PC-3 (cell line): ENCODE measurements around the gene VARS2. TPM values are rescaled to one million over a fixed set of nuclear protein-coding genes. Genes with fewer than 3 reads are reported as not detected.

Experiments used
- ATAC-seq: fragments of 200-7000 bp; cut with Tn5 transposase; 2 replicates; pipeline ENCODE4 v1.9.1; 2020; ENCODE audit warnings: mild to moderate bottlenecking, moderate library complexity
- BruUV-seq: library from RNA; stranded (reverse); fragments of 400-500 nt; replicated peaks from 2 replicates; lab custom pipeline; 2021; lab: Mats Ljungman, UMichigan
- CTCF ChIA-PET: fragments of 300-600 bp; sonication (Branson Sonifier 250); formaldehyde crosslinking; loops from one replicate; lab custom pipeline; 2022; ENCODE audit warnings: antibody characterized with exemption; lab: Charles Lee
- POLR2A ChIA-PET: fragments of 300-600 bp; sonication (Branson Sonifier 250); formaldehyde crosslinking; loops from one replicate; lab custom pipeline; 2022; ENCODE audit warnings: antibody characterized with exemption; ENCODE audit not compliant: unreplicated experiment; lab: Charles Lee
- DNase-seq: peaks from one replicate; pipeline ENCODE4 v3.0.0-alpha.2; 2015
- H2AFZ ChIP-seq: fragments of 300-600 bp; sonication (generic); 2 replicates; pipeline ENCODE4 v1.6.0; 2016; ENCODE audit warnings: antibody characterized with exemption, low read length
- H3F3A ChIP-seq: fragments of 300-600 bp; sonication (generic); one replicate; pipeline ENCODE4 v1.6.0; 2017; ENCODE audit warnings: antibody characterized with exemption, low read length, control low read depth, mild to moderate bottlenecking; ENCODE audit not compliant: unreplicated experiment
- H3K27ac ChIP-seq: fragments of 300-600 bp; sonication (generic); 2 replicates; pipeline ENCODE4 v1.5.1; 2016; ENCODE audit warnings: mild to moderate bottlenecking, low read length
- H3K27me3 ChIP-seq: fragments of 300-600 bp; sonication (generic); 2 replicates; pipeline ENCODE4 v1.6.1; 2016; ENCODE audit warnings: low read length, mixed read lengths
- H3K36me3 ChIP-seq: fragments of 300-600 bp; sonication (generic); 2 replicates; pipeline ENCODE4 v1.6.1; 2016; ENCODE audit warnings: low read depth, mixed run types, low read length, mixed read lengths
- H3K4me1 ChIP-seq: fragments of 300-600 bp; sonication (generic); 2 replicates; pipeline ENCODE4 v1.5.1; 2016; ENCODE audit warnings: low read length; ENCODE audit not compliant: insufficient read depth
- H3K4me2 ChIP-seq: fragments of 300-600 bp; sonication (generic); 2 replicates; pipeline ENCODE4 v1.6.0; 2016; ENCODE audit warnings: low read length
- H3K4me3 ChIP-seq: fragments of 300-600 bp; sonication (generic); 2 replicates; pipeline ENCODE4 v1.5.1; 2016; ENCODE audit warnings: mild to moderate bottlenecking, low read length, mixed read lengths
- H3K79me2 ChIP-seq: fragments of 300-600 bp; sonication (generic); 2 replicates; pipeline ENCODE4 v1.6.1; 2017; ENCODE audit warnings: low read length, mixed read lengths
- H3K9ac ChIP-seq: fragments of 300-600 bp; sonication (generic); 2 replicates; pipeline ENCODE4 v1.6.0; 2016; ENCODE audit warnings: mild to moderate bottlenecking, low read length
- H3K9me2 ChIP-seq: fragments of 300-600 bp; sonication (generic); replicated peaks from 2 replicates; pipeline ENCODE4 v1.6.1; 2016; ENCODE audit warnings: mixed run types, low read length, mixed read lengths
- H3K9me3 ChIP-seq: fragments of 300-600 bp; sonication (generic); 2 replicates; pipeline ENCODE4 v1.6.1; 2016; ENCODE audit warnings: low read length, mixed read lengths
- H4K20me1 ChIP-seq: fragments of 300-600 bp; sonication (generic); 2 replicates; pipeline ENCODE4 v1.6.1; 2016; ENCODE audit warnings: low read length, mixed read lengths
- EZH2 ChIP-seq: fragments of 300-600 bp; sonication (generic); IDR thresholded peaks from one replicate; pipeline ENCODE4 v1.6.1; 2017; ENCODE audit warnings: antibody characterized with exemption, mild to moderate bottlenecking, low read length; ENCODE audit not compliant: unreplicated experiment
- EZH2phosphoT487 ChIP-seq: fragments of 300-600 bp; sonication (generic); IDR thresholded peaks from 2 replicates; pipeline ENCODE4 v1.6.1; 2018; ENCODE audit warnings: mild to moderate bottlenecking, antibody characterized with exemption, low read length, borderline replicate concordance
- intact Hi-C: fragments of 100-400 bp; cut with micrococcal nuclease; formaldehyde crosslinking; loops from 2 replicates; pipeline ENCODE4 v1.9.0; 2023
- total RNA-seq: library from RNA; depleted of rRNA; stranded (reverse); fragments of >200 nt; gene quantifications from 2 replicates; pipeline ENCODE4 v1.2.3, GENCODE V29; 2014
- TF ChIP-seq, protein P1 (sequence below): fragments of 300-600 bp; sonication (generic); conservative IDR thresholded peaks from 2 replicates; pipeline ENCODE4 v1.5.1; 2017; ENCODE audit warnings: antibody characterized with exemption, low read depth, mild to moderate bottlenecking, low read length

The VARS2 gene
- total RNA-seq, 1 experiment from 2014 or later = 66.5 TPM

DNA sequence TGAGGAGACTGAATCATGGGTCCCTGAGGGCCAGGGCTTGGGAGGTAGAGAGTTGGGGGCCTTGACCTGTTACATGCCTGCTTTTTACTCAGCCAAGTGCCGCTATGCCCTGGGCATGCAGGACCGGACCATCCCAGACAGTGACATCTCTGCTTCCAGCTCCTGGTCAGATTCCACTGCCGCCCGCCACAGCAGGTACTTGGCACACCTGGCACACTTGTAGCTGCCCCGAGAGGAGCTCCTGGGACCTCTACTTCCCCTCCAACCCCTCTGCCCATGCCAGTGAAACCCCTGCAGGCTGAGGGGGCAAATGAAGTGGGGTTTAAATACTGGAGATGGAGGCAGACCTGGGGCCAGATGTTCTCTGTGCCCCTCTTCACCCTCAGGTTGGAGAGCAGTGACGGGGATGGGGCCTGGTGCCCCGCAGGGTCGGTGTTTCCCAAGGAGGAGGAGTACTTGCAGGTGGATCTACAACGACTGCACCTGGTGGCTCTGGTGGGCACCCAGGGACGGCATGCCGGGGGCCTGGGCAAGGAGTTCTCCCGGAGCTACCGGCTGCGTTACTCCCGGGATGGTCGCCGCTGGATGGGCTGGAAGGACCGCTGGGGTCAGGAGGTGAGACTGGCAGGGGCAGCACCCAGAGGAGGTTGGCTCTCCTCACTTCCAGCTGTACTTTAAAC is 25.1 kb upstream of the VARS2 start:
- no TSS peak for BruUV-seq
- Histone ChIP-seq H3K27me3 (no peaks in the 10 kb centered on the region), H3F3A (no peaks in the 10 kb centered on the region), H3K79me2 (peaks cover 52% of the 10 kb centered on the region), H3K4me2 (no peak overlapping the region), H3K4me3 (no peak overlapping the region), H3K9me3 (no peaks in the 10 kb centered on the region), H4K20me1 (peaks cover 19% of the 10 kb centered on the region), H3K9me2 (no peaks in the 10 kb centered on the region), H3K9ac (no peak overlapping the region), H3K4me1 (peaks cover 34% of the 10 kb centered on the region), H3K36me3 (peaks cover 28% of the 10 kb centered on the region; the same call in 1 of the 2 replicates), H2AFZ (no peak overlapping the region), H3K27ac (no peak overlapping the region)
- intact Hi-C loops = no loop called here
- TF ChIP-seq EZH2phosphoT487 (no peak), EZH2 (no peak)
- TF ChIP-seq, protein P1, sequence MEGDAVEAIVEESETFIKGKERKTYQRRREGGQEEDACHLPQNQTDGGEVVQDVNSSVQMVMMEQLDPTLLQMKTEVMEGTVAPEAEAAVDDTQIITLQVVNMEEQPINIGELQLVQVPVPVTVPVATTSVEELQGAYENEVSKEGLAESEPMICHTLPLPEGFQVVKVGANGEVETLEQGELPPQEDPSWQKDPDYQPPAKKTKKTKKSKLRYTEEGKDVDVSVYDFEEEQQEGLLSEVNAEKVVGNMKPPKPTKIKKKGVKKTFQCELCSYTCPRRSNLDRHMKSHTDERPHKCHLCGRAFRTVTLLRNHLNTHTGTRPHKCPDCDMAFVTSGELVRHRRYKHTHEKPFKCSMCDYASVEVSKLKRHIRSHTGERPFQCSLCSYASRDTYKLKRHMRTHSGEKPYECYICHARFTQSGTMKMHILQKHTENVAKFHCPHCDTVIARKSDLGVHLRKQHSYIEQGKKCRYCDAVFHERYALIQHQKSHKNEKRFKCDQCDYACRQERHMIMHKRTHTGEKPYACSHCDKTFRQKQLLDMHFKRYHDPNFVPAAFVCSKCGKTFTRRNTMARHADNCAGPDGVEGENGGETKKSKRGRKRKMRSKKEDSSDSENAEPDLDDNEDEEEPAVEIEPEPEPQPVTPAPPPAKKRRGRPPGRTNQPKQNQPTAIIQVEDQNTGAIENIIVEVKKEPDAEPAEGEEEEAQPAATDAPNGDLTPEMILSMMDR = no peak
- POLR2A ChIA-PET = interaction anchor here (0.5 kb wide), 1 partner anchor 136 kb away, joined by 3 read pairs; no protein-coding TSS in a partner anchor
- CTCF ChIA-PET = no interaction called here
- DNase-seq = no peak
- ATAC-seq = no peak

DNA sequence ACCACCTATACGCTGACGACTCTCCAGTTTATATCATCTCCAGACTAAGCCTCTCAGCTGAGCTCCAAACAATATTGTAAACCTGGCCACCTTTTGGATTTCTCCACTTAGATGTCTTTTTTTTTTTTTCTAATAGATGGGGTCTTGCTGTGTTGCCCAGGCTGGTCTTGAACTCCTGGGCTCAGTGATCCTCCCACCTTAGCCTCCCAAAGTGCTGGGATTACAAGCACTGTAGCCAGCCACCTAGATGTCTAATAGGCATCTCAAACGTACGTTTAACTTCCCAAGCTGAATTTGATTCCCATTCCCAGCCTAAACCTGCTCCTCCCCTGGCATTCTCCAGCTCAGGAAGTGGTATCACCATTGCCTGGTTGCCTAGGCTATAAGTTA is 24.5 kb upstream of the VARS2 start:
- ChIA-PET POLR2A (no interaction called here), CTCF (no interaction called here)
- H3K9ac ChIP-seq = no peak overlapping the region
- H3K27me3 ChIP-seq = no peaks in the 10 kb centered on the region
- no peaks in the 10 kb centered on the region for H3K9me2 ChIP-seq
- no peaks in the 10 kb centered on the region for H3F3A ChIP-seq
- H2AFZ ChIP-seq = no peak overlapping the region
- H3K4me2 ChIP-seq = no peak overlapping the region
- ATAC-seq = no peak
- H3K27ac ChIP-seq = no peak overlapping the region
- peaks cover 51% of the 10 kb centered on the region for H3K79me2 ChIP-seq
- intact Hi-C loops = no loop called here
- H3K4me3 ChIP-seq = no peak overlapping the region
- no peaks in the 10 kb centered on the region for H3K9me3 ChIP-seq
- peaks cover 34% of the 10 kb centered on the region for H3K4me1 ChIP-seq
- DNase-seq = no peak
- BruUV-seq = no TSS peak
- TF ChIP-seq EZH2 (no peak), EZH2phosphoT487 (no peak)
- TF ChIP-seq, protein P1 = no peak
- H3K36me3 ChIP-seq = peaks cover 33% of the 10 kb centered on the region; the same call in 1 of the 2 replicates
- peaks cover 19% of the 10 kb centered on the region for H4K20me1 ChIP-seq

DNA sequence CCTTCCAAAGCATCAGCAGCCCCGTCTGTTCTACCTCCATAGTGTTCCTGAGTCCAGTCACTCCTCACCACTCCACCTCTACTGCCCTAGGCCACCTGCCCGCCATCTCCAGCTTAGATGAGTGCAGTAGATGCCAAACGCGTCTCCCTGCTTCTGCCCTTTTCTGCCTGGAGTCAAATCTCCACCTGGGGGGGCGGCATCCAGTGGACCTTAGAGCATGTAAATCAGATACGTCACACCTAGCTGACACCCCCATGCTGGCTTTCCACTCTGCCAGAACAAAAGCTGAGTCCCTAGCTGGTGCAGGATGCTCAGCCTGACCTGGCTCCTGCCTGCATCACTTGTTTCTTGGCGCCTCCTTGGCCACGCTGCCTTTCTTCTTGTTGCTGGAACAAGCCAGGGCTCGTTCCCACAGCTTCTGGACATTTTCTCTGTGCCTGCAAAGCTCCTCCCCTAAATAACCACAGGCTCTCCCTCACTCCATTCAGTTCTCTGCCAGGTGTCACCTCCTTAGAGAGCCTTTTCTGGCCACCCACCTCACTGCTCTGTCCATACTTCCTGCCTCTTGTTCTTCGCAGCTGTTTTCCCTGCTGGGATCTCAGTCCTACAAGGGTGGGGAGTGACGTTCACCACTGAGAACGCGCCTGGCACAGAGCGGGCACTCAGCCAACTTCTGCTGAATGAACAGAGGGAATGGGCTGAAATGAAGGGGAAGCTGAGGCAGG is 24.0 kb upstream of the VARS2 start:
- intact Hi-C loops = no loop called here
- POLR2A ChIA-PET = no interaction called here
- H3K4me1 ChIP-seq = peaks cover 32% of the 10 kb centered on the region

More for the DNA sequence above, 24.0 kb upstream of the VARS2 start:
- no peak overlapping the region for H2AFZ ChIP-seq
- no peak overlapping the region for H3K9ac ChIP-seq
- no peak for DNase-seq
- H3K9me2 ChIP-seq = no peaks in the 10 kb centered on the region
- TF ChIP-seq, protein P1 = no peak
- TF ChIP-seq EZH2phosphoT487 = no peak
- TF ChIP-seq EZH2 = no peak
- H3K9me3 ChIP-seq = no peaks in the 10 kb centered on the region
- no peak for ATAC-seq
- CTCF ChIA-PET = no interaction called here
- peaks cover 39% of the 10 kb centered on the region; the same call in 1 of the 2 replicates for H3K36me3 ChIP-seq
- no peak overlapping the region for H3K27ac ChIP-seq
- H3K79me2 ChIP-seq = peaks cover 45% of the 10 kb centered on the region
- no TSS peak for BruUV-seq
- H4K20me1 ChIP-seq = peaks cover 19% of the 10 kb centered on the region
- no peaks in the 10 kb centered on the region for H3K27me3 ChIP-seq
- no peak overlapping the region for H3K4me2 ChIP-seq
- no peaks in the 10 kb centered on the region for H3F3A ChIP-seq
- no peak overlapping the region for H3K4me3 ChIP-seq
